Renal pelvis (tissue), 3 donors: ENCODE results near the gene TYROBP. TPM values are rescaled to one million over a fixed set of nuclear protein-coding genes. Genes with fewer than 3 reads are reported as not detected.

ENCODE experiments used
- polyA plus RNA-seq, 3 donors: library from polyadenylated mRNA; unstranded; fragments of 120-200 nt; gene quantifications; one replicate each; pipeline ENCODE4 v1.2.1, GENCODE V29; 2013; ENCODE audit not compliant: insufficient read length in 3 of 3

Gene TYROBP
- polyA plus RNA-seq, 3 donors: 9.5 to 14.6 (median 9.7) TPM

Other genes starting within 250 kb of the TYROBP start
- gene UPK1A, start 241.8 kb downstream of the TYROBP start, polyA plus RNA-seq: 10 to 100 TPM; 13.1 to 27.1 (median 15.8) TPM
- under 1 TPM; 0.21 to 0.62 (median 0.30) TPM for gene ZBTB32, start 203.7 kb downstream of the TYROBP start, polyA plus RNA-seq
- 10 to 100 TPM; 37.4 to 41.5 (median 37.7) TPM for gene KMT2B, start 190.3 kb downstream of the TYROBP start, polyA plus RNA-seq
- gene IGFLR1, start 165.8 kb downstream of the TYROBP start, polyA plus RNA-seq: 1 to 10 TPM; 2.1 to 3.9 (median 3.8) TPM
- gene U2AF1L4, start 162.9 kb downstream of the TYROBP start, polyA plus RNA-seq: 10 to 100 TPM; 18.0 to 21.7 (median 19.3) TPM
- 10 to 100 TPM; 61.5 to 77.1 (median 68.9) TPM for gene PSENEN, start 162.6 kb downstream of the TYROBP start, polyA plus RNA-seq
- gene LIN37, start 159.7 kb downstream of the TYROBP start, polyA plus RNA-seq: 10 to 100 TPM; 13.1 to 14.0 (median 13.8) TPM
- gene HSPB6, start 151.3 kb downstream of the TYROBP start, polyA plus RNA-seq: 10 to 100 TPM; 20.5 to 34.1 (median 23.3) TPM
- gene PROSER3, start 150.1 kb downstream of the TYROBP start, polyA plus RNA-seq: 10 to 100 TPM; 15.6 to 26.2 (median 26.0) TPM
- gene ARHGAP33, start 132.7 kb downstream of the TYROBP start, polyA plus RNA-seq: 10 to 100 TPM; 26.4 to 38.7 (median 32.1) TPM
- 10 to 100 TPM; 41.4 to 52.5 (median 49.5) TPM for gene PRODH2, start 95.5 kb downstream of the TYROBP start, polyA plus RNA-seq
- gene NPHS1, start 55.8 kb downstream of the TYROBP start, polyA plus RNA-seq: 100 to 1,000 TPM; 145 to 223 (median 223) TPM
- 10 to 100 TPM; 12.3 to 13.0 (median 12.7) TPM for gene KIRREL2, start 51.4 kb downstream of the TYROBP start, polyA plus RNA-seq
- gene APLP1, start 39.7 kb downstream of the TYROBP start, polyA plus RNA-seq: 10 to 100 TPM; 26.6 to 29.2 (median 29.1) TPM
- gene NFKBID, start 7.8 kb downstream of the TYROBP start, polyA plus RNA-seq: 1 to 10 TPM; 2.9 to 4.5 (median 4.0) TPM
- 1 to 10 TPM; 2.5 to 5.2 (median 3.3) TPM for gene HCST, start 5.8 kb downstream of the TYROBP start, polyA plus RNA-seq
- 10 to 100 TPM; 11.8 to 16.7 (median 13.6) TPM for gene LRFN3, start 28.1 kb upstream of the TYROBP start, polyA plus RNA-seq
- gene SDHAF1, start 86.9 kb upstream of the TYROBP start, polyA plus RNA-seq: 10 to 100 TPM; 15.5 to 18.8 (median 17.4) TPM
- gene SYNE4, start 100.5 kb upstream of the TYROBP start, polyA plus RNA-seq: 10 to 100 TPM; 13.2 to 17.5 (median 15.5) TPM
- gene ALKBH6, start 105.9 kb upstream of the TYROBP start, polyA plus RNA-seq: 10 to 100 TPM; 17.6 to 19.3 (median 18.8) TPM
- 10 to 100 TPM; 51.3 to 60.9 (median 53.5) TPM for gene CLIP3, start 124.6 kb upstream of the TYROBP start, polyA plus RNA-seq
- 10 to 100 TPM; 14.0 to 16.5 (median 15.6) TPM for gene THAP8, start 146.0 kb upstream of the TYROBP start, polyA plus RNA-seq
- 1 to 10 TPM; 4.9 to 6.8 (median 5.4) TPM for gene WDR62, start 146.6 kb upstream of the TYROBP start, polyA plus RNA-seq
- gene OVOL3, start 202.8 kb upstream of the TYROBP start, polyA plus RNA-seq: under 1 TPM in 1 of 3 donors, not detected in 2; 0.26 TPM
- gene POLR2I, start 206.6 kb upstream of the TYROBP start, polyA plus RNA-seq: 10 to 100 TPM; 53.4 to 61.7 (median 55.5) TPM
- 100 to 1,000 TPM; 110 to 149 (median 133) TPM for gene TBCB, start 207.2 kb upstream of the TYROBP start, polyA plus RNA-seq
- gene CAPNS1, start 231.8 kb upstream of the TYROBP start, polyA plus RNA-seq: 100 to 1,000 TPM; 562 to 644 (median 592) TPM
- 10 to 100 TPM; 21.8 to 34.1 (median 24.4) TPM for gene COX7A1, start 244.2 kb upstream of the TYROBP start, polyA plus RNA-seq